GM18508 (cell line): ENCODE measurements around the gene EPYC.
"Not testable (repeated sequence)": the region's sequence is repeated elsewhere in the genome, so short reads cannot be mapped to it uniquely, and the experiment has no call there.

Source experiments
- ATAC-seq: cut with Tn5 transposase; IDR thresholded peaks from one replicate; pipeline ENCODE4 v1.9.1; 2021; ENCODE audit warnings: moderate number of reproducible peaks; ENCODE audit not compliant: insufficient read depth, unreplicated experiment

The EPYC gene

GRCh38 chr12:90995010-90995409 lies 9.8 kb downstream of the EPYC start:
- ATAC-seq: no peak

DNA sequence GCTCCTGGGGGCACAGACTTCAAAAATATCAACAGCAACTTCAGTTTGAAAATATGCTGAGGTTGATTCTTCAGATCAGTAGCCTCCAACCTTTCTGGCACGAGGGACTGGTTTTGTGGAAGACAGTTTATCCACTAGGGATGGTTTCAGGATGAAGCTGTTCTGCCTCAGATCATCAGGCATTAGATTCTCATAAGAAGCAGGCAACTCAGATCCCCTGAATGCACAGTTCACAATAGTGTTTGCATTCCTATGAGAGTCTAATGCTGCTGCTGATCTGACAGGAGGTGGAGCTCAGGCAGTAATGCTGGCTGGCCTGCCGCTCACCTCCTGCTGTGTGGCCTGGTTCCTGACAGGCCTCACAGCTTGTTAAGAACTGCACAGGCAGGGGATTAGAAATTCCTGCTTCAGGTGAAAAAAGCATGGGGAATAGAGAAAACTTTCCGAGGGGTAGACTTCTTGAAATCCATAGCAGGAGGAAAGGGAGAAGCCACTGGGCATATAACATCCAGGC lies 12.8 kb downstream of the EPYC start:
- ATAC-seq: no peak

DNA sequence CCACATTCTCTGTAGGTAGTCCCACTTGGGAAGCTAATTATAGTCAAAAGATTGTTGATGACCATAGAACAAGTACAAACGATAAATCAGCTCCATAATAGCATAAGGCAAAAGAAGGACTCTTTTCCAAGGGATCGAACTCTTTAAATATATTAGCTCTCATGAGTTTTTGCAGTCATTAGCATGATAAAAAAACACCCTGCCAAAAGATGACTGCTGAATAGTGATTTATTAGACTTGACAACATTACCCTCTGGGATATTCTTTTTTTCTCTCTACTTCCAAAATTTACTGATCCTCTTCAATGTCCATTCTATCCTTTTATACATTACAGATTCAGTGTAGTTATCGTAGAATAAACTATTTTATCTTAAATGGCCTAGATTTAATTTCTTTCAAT lies 14.2 kb downstream of the EPYC start:
- no peak for ATAC-seq

GRCh38 chr12:90989686-90990111 lies 15.1 kb downstream of the EPYC start:
- ATAC-seq: no peak

- ATAC-seq: no peak
Observed at GRCh38 chr12:90987520-90987919, 17.3 kb downstream of the EPYC start.

DNA sequence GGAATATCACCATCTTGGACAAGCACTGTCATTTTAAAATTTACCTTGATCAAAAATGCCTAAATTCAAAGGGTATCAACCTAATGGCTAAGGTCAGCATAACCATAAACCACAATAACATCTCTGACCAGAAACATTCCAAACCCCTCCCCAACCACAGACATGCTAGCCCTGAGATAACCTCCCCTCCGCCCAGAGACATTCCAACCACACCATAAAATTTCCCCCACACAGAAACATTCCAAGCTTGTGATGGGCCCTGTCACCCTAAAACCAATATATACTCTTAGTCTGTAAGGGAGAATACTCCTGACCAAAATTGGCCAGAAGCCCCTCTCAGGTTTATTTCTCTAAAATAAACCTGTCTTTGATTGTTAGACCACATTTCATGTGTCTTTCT lies 17.7 kb downstream of the EPYC start:
- ATAC-seq: no peak

DNA sequence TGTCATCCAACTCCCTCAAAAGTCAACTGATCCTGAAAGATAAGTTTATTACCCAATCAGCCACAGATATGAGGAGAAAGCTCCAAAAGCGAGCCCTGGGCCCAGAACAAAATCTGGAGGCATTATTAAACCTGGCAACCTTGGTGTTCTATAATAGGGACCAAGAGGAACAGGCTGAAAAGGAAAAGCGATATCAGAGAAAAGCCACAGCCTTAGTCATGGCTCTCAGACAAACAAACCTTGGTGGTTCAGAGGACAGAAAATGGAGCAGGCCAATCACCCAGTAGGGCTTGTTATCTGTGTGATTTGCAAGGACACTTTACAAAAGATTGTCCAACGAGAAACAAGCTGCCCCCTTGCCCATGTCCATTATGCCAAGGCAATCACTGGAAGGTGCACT lies 19.4 kb downstream of the EPYC start:
- ATAC-seq: not testable (repeated sequence)

DNA sequence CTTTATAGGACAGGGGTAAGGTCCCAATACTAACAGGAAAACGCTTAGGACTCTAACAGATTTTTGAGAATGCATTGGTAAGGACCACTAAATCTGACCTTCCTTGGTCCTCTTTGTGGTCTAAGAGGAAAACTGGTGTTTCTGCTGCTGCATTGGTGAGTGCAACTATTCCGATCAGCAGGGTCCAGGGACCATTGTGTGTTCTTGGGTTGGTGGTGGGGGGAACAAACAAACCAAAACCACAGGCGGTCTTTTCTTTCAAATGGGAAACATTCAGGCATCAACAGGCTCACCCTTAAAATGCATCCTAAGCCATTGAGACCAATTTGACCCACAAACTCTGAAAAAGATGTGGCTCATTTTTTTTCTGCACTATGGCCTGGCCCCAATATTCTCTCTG lies 20.7 kb downstream of the EPYC start:
- no peak for ATAC-seq

GRCh38 chr12:90982170-90982569 lies 22.6 kb downstream of the EPYC start:
- no peak for ATAC-seq

DNA sequence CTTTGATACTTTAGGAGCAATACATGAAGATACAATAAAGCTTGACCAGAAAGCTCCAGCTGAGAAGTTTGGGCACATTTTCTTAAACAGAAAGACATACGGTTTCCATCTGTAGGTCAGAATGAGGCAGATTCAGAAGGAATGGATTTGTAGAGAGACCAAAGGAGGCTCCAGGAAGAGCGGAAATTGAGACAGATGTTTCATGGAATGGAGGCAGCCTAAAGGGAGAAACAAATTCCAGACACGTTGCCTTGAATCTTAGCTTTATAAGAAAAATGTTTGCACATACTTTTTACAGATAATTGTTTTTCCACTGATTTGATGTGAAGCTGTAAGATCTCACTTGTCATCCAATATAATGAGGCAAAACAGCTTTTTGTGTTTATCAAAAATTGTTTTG lies 24.8 kb downstream of the EPYC start:
- ATAC-seq: no peak

DNA sequence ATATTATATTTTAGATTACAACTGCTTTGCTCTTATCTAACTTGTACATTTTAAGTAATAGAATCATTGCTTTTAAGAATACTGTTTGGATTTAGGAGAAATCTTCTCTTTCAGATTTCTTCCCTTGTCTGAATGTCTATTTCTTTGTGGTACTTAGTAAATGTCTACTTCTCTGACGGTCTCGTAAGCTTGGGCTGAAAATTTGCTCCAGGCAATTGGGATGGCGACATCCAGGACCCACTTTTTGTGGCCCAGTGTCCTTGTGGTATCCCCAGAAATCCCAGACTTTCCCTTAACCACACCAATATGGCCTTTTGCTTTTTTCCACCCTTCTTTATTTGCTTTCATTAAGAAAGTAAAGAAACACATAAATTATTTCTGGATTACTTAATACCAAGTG lies 25.8 kb downstream of the EPYC start:
- no peak for ATAC-seq

DNA sequence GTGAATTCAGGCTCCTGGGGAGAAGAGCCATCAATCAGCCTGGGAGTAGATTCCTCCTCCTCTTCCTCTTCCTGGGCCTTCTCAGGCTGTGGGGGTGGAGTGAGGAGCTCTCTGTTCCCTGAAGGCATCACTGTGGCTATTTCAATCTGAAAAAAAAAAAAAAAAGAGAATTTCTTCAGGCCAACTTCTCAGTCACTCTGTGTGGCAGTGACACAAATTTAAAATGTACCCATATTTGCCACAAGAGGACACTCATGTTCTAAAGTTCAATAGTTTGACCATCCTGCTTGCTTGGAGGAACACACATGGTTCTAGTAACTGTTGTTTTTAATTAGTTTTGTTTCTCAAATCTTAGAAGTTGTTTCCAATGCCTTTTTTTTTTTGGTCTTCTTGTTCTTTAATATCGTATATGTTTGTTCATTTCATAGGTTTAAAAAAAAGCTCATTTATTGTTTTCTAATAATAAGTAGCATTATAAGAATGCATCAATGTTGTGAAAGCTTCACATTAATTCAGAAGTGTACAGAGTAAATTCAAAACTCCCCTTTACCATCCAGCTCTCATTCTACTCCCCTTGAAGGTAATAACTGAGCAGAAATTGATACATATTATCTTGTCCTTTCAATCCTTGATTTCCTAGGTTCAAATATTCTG lies 26.5 kb downstream of the EPYC start:
- ATAC-seq: peak; percentile 91

GRCh38 chr12:90977224-90977623 lies 27.5 kb downstream of the EPYC start:
- ATAC-seq: no peak

DNA sequence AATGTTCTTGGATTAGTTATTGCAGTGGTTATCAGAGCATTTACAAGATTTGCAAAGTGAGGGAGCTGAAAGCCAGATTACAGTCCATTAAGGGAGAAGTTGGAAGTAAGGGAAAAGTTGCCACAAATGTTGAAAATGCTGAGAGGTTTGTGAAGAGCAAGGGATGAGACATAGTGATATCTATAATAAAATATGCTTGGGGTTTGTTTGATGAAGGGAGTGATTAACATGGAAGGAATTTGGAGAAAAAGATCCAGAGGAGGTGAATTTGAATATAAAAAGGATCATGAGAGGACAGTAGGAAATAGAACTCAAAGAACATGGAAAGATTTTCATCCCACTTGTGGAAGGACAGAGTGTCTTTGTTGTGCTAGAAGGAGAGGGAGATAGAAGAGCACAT lies 30.5 kb downstream of the EPYC start:
- no peak for ATAC-seq

DNA sequence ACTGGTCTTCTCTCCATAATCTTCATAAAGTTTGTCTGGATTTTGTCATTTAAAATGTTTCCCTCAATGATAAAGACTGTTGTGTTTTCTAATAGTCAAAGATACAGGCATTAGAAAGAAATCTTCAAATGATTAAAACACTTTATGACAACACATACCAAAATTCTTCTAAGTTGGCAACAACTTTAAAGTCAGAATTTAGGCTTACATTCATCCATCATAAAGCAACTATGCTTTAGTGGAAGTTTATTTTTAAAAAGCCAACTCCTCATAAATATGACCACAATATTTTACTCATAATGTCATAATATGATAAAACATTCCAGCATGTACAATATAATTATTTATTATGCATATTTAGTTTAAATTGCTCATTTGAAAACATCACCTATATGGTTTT lies 32.5 kb downstream of the EPYC start:
- no peak for ATAC-seq

- ATAC-seq: no peak
Observed at GRCh38 chr12:90970911-90971310, 33.9 kb downstream of the EPYC start.

DNA sequence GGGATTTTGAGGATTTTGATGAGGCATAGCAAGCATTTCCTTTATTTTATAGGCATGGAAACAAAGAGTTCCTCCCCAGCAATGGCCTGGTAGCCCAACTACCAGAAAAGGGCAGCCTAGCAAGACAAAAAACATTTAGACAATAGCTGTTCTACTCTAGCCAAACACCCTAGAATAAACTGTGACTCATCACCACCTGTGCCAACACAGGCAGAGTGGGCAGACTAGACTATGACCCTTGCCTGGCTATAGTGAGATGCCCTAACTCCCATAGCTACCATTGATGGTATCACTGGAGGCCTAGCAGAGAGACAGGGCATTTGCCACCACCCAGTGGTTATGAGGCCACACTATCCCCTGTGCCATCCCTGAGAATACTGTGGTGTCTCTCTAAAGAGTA lies 34.3 kb downstream of the EPYC start:
- no peak for ATAC-seq

- ATAC-seq: no peak
Observed at GRCh38 chr12:90969851-90970250, 34.9 kb downstream of the EPYC start.

DNA sequence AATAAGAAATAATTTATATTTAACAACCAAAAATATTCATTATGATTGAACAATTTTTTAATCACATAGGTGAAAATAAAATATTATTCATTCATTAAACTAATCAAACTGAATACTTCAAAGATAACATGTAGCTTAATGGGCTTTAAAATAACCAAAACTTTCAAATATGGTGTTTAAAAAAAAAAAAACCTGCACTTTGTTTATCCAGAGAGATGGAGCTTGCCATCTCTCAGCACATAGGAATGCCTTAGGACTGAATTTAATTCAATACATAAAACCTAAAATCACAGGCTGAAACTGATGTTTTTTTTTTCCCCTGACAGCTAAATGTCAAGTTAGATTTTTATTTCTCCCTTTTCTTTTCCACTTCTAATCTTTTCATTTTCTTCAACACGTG lies 35.4 kb downstream of the EPYC start:
- no peak for ATAC-seq

GRCh38 chr12:90965204-90965603 lies 39.6 kb downstream of the EPYC start:
- ATAC-seq: no peak

GRCh38 chr12:90964616-90965015 lies 40.2 kb downstream of the EPYC start:
- ATAC-seq: no peak

- ATAC-seq: no peak
Observed at GRCh38 chr12:90963946-90964345, 40.8 kb downstream of the EPYC start.

DNA sequence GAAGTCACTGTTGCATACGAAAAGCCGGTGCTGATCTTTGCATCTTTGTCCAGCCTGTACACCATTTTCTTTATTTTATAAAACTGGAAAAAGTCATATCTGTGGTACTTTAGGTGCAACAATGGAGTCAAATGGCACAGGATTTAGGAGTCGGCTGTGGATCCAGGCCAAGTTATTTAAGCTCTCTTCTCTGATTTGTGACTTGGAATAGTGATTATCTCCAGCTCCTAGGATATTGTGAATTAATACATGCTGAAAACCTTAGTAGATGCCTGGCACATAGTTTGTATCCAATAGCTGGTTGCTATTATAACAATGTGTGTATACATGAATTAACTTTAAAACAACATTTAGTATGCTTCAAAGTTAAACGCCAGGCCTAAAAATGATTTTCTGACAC lies 43.6 kb downstream of the EPYC start:
- ATAC-seq: no peak
